GM18520 (cell line): ENCODE results near the gene QPCT.
A peak's percentile ranks its signal among the peaks of the same experiment; 100 is the strongest.

Experiments used
- ATAC-seq: cut with Tn5 transposase; IDR thresholded peaks from one replicate; pipeline ENCODE4 v1.9.1; 2021; ENCODE audit not compliant: unreplicated experiment

QPCT gene

GRCh38 chr2:37324786-37325624, 19.4 kb upstream of the QPCT start, which contains the start of gene PRKD3:
PRKD3 (minus strand) TSS chr2:37324833; CDS start chr2:37316524, 8,309 bp downstream.
- ATAC-seq = peak; percentile 43

- no peak for ATAC-seq
Measured at GRCh38 chr2:37325625-37326071, 18.8 kb upstream of the QPCT start.

- no peak for ATAC-seq
Measured at GRCh38 chr2:37326285-37326684, 18.1 kb upstream of the QPCT start.

GRCh38 chr2:37326866-37327634, 17.4 kb upstream of the QPCT start:
- ATAC-seq = no peak

GRCh38 chr2:37330681-37331080, 13.7 kb upstream of the QPCT start:
- ATAC-seq = no peak

GRCh38 chr2:37332560-37332959, 11.9 kb upstream of the QPCT start:
- no peak for ATAC-seq

GRCh38 chr2:37333256-37333655, 11.2 kb upstream of the QPCT start:
- ATAC-seq = no peak

GRCh38 chr2:37335604-37336003, 8.8 kb upstream of the QPCT start:
- no peak for ATAC-seq

GRCh38 chr2:37337620-37338280, 6.7 kb upstream of the QPCT start:
- ATAC-seq = no peak

- ATAC-seq = no peak
Measured at GRCh38 chr2:37338933-37339332, 5.5 kb upstream of the QPCT start.

- no peak for ATAC-seq
Measured at GRCh38 chr2:37340637-37341036, 3.8 kb upstream of the QPCT start.

- ATAC-seq = no peak
Measured at GRCh38 chr2:37342591-37343220, 1.7 kb upstream of the QPCT start.

GRCh38 chr2:37343537-37344434, 644 bp upstream of the QPCT start:
- no peak for ATAC-seq

GRCh38 chr2:37348155-37348554, 3.7 kb downstream of the QPCT start:
- ATAC-seq = no peak

- ATAC-seq = no peak
Measured at GRCh38 chr2:37349231-37349860, 4.9 kb downstream of the QPCT start.

GRCh38 chr2:37350034-37350433, 5.6 kb downstream of the QPCT start:
- no peak for ATAC-seq

- ATAC-seq = no peak
Measured at GRCh38 chr2:37354531-37354930, 10.1 kb downstream of the QPCT start.

- no peak for ATAC-seq
Measured at GRCh38 chr2:37355735-37356134, 11.3 kb downstream of the QPCT start.

- ATAC-seq = no peak
Measured at GRCh38 chr2:37356299-37356698, 11.9 kb downstream of the QPCT start.

GRCh38 chr2:37357069-37357468, 12.6 kb downstream of the QPCT start:
- no peak for ATAC-seq
